Stimulated activated CD4-positive, alpha-beta T cell treated with anti-CD3 and anti-CD28 coated beads, Interleukin-12 subunit alpha, Interleukin-12 subunit beta, amount 100 ng/mL, for 24 hours (primary cell): ENCODE measurements around the gene HDAC5.
"Not testable (repeated sequence)": the region's sequence is repeated elsewhere in the genome, so short reads cannot be mapped to it uniquely, and the experiment has no call there.

Source experiments
- DNase-seq, 2 experiments: peaks; one replicate each; pipeline ENCODE4 v3.0.0-alpha.2; 2020; ENCODE audit warnings: low read depth in 2 of 2

The HDAC5 gene

DNA sequence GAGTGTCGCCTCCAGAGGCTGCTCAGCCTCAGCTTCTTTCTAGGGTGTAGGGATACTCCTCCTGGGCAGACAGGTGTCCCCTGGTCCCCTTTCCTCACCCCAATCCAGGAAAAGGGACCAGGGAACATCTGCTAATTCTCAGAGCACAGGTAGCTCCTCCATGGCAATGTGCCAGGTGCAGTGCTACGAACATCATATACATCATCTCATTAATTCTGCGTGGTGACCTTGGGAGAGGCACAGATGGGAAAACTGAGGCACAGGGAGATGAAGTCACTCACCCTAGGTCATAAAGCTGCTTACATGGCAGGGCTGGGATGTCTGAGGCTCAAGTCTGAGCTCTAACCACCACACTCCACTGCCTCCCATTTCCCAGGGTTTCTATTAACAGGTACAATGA, 11.7 kb downstream of the HDAC5 start:
- DNase-seq, result no peak

DNA sequence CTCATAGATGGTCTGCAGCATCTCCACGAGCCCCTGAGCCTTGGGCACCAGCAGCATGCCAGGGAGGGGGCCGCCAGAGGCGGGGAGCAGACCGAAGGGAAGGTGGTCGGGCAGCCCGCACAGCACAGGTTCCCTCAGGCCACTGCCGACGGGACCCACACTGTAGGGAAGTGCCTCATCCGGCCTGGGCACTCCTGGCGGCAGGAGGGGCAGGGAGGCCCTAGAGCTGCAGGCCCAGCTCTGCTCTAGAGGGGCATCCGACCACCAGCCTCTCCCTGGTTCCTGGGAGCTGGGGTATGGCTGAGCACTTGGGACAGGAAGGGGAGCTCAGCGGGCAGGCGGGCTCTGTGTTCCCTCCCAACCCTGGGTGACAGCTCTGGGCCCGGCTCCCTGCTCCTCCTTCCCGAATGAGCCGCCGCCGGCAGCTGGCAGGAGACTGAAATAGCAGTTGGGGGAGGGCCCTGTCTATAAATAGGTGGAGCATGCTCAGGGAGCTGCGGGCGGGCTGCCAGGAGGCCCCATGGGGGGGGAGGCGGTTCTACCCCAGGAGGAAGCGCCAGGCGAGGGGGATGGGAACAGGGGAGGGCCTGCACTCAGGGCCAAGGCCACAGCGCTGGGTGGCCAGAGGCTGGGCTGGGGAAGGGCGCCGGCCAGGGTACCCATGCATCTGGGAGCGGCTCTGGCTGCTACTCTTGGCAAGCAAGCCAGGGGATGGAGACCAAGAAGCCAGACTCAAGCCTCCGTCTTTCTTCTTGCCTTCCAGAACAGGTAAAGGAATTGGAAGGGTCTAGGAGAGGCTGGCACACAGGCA, 12.4 kb downstream of the HDAC5 start:
- DNase-seq, result peak; percentile 44 to 48

DNA sequence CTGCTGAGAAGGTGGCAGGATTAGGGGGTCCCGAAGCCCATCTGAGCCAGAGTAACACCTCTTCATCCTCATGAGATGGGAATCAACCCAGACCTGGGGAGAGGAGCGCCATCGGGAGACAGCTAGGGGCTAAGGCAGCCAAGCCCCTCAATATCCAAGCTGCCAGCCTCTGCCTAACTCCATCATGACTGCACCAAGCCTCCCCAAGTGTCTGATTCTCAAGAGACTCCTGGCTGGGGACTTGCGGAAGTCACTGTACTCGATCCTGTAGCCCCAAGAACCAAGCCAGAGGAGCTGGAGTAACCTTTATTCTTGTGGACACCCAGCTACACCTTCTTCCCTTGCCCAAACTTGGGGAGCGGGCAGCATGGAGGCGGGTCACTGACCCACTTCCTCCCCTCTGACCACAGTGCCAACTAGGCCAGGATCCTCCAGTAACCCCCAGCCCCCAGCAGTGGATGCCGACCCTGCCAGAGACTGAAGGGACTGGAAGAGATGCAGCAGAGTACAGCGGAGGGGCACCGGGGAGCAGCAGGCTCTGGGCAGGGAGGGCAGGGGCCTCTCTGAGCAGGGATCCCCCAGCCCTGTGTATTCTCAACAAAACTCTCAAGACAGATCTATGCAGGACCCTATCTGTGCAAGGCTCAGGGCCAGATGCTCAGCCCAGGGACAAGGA, 13.3 kb downstream of the HDAC5 start:
- no peak for DNase-seq

DNA sequence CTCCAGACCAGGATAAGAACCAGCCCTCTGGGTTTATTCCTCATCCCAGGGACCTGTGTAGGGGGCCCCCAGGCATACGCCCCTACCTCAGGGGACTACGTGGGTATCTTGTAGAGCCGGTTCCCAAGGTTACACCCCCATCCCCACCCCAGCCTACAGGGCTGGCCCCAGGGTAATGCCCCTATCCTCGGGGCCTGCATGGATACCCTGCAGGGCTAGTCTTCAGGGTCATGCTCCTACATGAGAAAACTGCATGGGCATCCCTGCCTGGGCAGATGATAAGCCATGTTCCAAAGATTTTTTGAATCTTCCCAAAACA, 14.2 kb downstream of the HDAC5 start:
- no peak for DNase-seq

DNA sequence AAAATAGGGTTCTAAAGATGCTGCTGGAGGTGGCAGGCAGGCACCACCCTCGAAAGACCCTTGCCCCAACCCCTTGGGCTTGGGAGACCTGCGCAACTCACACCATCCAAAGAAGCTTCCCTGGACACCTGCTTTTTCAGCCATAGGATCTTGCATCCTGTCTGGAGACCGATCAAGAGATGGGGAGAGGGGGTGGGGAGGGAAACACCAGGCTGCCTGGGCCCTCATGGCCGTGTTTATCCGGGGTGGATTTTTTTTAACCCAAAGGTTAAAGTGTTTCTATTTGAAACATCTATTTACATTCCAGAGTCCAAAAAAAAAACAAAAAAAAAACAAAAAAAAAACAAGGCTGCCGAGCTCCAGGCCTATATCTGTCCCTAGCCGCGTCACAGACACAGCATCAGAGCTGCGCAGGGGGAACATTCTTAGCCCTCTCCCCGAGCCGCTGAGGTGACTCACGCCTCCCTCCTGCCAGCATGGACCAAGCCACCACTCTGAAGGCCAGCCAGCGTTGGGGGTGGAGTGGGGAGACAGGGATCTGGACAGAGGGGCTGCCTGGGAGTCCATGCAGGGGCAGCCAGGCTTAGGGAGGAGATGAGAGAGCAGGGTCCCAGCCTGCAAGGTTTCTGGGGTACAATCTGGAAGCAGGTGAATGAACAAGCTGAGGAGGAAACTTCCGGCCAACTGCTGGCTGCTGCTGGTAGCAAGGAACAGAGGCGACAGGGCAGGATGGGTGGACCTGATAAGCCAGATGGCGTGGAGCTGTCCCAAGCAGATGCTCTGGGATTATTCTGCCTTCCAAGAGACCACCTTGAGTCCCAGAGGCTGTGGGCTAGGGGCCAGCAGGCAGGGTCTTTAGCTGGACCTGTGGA, 14.8 kb downstream of the HDAC5 start:
- DNase-seq, result no peak

DNA sequence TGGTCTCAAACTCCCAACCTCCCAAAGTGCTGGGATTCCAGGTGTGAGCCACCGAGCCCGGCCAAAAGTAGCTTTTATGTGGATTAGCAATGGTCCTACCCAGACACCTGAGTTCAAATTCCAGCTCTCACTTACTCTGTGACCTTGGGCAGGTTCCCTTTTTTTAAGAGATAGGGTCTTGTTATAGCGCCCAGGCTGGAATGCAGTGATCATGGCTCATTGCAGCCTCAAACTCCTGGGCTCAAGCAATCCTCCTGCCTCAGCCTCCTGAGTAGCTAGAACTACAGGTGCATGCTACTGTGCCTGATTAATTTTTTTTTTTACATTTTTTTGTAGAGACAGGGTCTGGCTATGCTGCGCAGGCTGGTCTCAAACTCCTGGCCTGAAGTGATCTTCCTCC, 16.6 kb downstream of the HDAC5 start:
- DNase-seq, result no peak

DNA sequence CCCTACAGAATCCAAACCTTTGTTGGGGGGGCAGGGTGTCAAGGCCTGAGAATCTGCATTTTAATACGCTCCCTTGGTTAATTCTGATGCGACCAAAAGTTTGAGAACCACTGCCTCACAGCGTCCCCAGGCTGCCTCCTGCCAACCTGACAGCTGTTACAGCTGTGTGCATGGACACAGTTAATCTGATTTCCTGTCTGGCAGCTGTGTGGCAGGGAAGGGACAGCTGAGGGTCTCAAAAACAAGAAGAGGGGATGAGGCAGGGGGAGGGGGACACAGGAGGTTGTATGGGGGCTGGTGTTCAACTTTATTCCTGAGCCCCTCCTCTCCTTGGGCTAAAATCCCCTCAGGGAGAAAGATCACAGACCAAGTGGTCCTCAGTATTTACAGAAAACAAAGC, 17.5 kb downstream of the HDAC5 start:
- DNase-seq, result no peak

DNA sequence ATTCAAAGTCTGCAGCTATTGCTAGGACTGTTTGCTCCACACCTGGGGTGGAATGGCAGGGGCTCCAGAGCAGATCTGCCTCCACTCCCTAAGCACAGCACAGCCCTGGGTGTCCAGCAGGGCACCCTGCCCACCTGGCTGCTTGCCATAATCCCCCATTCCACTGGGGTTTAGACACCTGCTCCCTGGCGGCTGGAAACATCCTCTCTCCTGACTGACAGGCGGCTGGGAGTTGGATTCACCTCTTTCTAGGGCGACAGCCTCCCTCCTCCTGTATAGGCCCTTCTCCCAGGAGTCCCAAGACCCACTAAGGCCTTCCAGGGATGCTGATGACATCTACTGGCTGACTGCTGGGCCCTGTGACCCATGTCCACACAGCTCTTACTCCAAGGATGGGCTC, 18.0 kb downstream of the HDAC5 start:
- DNase-seq, result no peak

DNA sequence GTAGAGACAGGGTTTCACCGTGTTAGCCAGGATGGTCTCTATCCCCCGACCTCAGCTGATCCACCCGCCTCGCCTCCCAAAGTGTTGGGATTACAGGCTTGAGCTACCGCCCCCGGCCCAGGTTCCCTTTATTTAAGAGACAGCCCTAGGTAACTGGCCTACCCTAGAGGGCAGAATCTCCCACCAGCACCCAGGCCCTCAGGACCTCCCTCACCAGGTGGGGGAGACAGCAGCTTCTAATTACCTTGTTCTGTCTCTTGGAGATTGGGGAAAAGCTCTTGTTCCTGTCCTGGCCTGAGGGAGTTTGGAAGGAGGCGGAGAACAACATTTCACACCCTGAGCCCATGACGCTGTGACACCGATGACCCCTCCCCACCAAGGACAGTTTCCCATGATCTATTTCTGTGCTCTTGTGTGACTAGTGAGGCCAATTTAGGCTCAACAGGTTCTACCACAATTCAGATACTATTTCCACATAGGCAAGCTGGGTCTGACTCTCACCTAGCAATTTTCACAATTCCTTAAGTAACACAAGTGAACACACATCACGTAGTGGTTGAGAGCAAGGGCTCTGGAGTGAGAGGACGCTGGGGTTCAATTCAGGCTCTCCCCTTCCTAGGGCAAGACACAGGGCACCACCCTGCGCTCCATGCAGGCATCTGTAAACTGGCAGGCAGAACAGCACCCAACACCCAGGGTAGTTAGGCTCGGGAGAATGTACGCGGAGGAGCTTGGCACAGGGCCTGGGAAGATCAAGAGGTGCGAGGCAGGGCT, 20.4 kb downstream of the HDAC5 start:
- DNase-seq, result no peak

DNA sequence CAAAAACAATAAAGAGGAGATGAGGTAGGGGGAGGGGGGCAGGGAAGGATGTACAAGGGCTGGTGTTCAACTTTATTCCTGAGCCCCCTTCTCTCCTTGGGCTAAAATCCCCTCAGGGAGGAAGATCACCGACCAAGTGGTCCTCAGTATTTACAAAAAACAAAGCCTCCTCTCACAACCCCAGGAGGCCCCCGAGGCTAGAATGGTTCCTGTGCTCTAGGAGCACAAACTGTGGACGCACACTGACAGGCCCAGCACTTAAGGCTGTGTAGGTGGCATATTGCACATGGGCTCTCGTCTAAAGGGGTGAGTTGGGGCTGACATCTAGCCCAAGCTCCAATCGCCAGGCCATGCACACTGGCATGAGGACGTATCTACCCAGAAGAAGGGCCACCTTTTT, 21.6 kb downstream of the HDAC5 start:
- not testable (repeated sequence) for DNase-seq

DNA sequence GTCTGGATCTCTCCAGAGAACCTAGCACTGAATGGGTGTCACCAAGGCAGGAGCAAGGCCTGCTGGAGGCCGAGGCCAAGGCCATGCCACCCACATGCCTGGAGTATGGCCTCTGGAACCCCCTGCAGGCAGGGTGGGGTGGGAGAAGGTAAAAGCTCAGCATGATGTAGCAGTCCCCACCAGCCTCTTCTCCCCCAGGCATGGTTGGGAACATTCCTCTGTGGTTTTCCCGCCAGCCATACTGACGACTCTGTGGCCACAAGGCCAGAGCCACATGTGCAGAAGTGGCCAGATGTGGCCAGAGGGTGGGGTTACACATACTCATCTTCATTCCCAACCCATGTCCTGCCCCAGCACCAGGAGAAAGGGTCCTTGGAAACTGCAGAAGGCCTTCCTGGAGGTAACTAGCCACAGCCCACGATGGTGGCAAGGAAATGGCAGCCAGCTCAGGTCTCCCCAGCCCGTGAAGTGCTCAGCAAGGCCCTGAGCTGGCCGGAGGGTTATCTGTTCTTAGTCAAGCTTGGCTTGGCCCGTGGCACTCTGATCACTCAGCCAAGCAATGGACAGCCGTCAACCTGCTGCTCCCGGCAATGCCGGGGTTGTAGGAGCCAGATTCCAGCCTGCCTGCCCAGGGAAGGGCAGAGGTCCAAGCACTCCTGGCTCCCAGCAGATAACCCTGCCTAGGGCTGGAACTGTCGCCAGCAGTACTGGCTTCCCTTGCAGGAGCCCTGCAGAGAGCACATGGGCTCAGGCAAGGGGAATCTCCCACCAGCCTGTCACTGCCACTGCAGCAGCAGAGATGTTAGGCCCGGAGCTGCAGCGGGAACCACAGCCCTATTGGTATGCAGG, 26.1 kb downstream of the HDAC5 start:
- DNase-seq, result no peak

DNA sequence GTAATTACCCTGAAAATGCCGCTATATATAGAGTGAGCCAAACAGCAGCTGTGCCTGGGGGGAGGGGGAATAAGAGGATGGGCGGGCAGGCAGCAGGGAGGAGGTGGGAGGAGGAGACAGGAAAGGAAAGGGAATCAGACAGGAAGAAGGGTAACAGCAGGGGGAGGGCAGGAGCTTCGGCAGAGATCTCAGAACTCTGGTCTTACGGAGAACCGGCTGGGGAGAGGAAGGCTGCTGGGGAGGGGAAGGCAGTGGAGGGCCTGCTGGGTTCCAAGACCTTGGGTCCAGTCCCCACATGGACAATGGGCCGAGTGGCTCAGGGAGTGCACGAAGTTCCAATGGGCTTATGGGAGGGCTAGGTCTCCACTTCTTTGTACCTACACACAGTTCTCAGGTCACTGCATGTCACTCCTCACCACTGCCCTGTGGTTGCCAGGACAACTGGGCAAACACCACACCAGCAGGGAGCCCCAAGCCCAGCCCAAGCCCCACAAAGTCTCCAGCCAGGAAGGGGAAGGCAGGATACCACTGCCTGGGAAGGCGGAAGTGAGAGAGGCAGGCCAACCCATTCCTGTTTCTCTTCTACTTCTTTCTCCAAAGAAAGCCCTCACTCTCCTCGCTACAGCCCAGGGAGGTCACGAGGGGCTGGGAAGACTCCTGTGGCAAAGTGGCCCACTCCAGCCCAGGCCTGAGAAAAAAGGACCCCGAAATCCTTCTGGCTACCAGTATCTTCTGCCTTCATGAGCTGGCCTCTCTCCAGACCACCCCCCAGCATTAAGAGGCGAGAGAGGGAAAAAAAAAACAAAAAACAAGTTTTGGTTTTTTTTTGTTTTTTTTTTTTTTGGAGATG, 27.6 kb downstream of the HDAC5 start:
- DNase-seq, result no peak

DNA sequence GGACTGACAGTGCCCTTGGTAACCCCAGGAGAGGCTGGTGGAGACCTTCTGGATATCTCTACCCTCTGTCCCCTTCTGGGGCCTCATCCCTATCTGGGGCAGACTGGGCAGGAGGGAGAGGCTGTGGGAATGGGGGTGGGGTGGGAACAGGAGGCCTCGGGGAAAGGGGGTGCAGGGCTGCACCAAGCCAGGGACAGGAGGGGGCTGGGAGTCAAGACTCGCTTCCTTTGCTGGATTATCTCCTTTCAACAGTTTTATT, 28.1 kb downstream of the HDAC5 start:
- no peak for DNase-seq

DNA sequence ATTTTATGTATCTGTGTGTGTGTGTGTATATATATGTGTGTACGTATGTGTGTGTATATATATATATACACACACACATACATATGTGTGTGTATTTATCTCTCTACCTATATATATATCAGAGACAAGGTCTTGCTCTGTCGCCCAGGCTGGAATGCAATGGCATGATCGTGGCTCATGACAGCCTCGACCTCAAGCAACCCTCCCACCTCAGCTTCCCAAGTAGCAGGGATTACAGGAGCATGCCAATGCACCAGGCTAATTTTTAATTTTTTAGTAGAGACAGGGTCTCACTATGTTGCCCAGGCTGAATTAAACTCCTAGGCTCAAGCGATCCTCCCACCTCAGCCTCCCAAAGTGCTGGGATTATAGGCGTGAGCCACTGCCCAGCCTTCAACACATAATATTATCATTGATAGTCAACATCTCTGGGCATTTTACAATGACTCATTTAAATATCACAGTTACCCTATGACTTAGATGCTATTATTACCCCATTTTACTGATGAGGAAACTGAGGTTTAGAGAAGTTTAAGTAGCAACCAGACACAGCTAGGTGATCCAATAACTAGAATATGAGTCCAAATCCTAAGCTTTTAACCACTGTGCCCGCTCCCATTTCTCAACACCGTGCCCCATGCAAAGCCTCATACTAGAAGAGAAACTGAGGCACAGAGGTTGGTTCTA, 28.6 kb downstream of the HDAC5 start:
- DNase-seq, result no peak

DNA sequence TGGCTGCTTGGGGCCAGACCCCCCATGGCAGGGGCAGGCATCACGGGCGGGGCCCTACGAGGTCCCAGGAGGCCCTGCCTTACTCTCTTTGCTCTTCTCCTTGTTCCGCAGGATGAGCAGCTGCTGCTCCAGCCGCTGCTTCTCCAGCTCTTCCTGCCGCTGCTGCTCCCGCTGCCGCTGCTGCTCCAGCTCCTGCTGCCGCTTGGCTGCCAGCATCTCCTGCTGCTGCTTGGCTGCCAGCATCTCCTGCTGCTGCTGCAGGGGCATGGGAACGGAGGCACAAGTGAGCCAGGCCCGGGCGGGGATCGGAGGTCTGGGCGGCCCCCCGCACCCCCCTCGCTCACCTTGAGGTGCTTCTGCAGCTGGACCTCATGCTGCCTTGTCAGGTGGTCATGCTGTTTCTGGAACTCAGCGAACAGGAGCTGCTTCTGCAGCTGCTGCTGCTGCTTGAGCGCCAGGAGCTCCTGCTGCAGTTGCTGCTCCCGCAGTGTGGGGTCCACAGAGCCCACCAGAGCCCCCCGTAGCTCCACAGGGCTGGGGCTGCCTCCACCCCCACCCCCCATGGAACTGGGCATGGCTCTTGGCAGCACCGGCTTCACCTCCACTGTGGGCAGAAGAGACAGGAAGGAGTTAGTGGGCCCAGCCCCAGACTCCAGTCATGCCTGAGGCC, 30.1 kb downstream of the HDAC5 start:
- DNase-seq, result no peak

DNA sequence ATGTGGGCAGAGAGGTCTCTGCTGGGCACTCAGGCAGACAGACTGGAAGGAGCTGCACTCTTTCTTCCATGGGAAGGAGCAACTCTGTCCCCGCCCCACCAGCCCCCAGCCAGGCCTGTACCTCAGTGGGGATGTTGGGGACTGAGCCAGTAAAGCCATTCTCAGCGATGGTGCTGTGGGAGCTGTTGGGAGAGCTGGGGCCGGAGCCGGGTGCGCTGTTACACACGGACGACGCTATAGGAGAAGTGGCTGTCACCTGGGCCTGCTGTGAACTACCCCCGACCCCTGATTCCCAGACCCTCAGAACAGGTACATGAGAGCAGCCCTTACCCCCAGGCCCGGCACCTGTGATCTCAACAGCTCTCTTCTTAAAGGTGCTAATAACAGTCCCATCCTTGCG, 31.4 kb downstream of the HDAC5 start:
- no peak for DNase-seq

DNA sequence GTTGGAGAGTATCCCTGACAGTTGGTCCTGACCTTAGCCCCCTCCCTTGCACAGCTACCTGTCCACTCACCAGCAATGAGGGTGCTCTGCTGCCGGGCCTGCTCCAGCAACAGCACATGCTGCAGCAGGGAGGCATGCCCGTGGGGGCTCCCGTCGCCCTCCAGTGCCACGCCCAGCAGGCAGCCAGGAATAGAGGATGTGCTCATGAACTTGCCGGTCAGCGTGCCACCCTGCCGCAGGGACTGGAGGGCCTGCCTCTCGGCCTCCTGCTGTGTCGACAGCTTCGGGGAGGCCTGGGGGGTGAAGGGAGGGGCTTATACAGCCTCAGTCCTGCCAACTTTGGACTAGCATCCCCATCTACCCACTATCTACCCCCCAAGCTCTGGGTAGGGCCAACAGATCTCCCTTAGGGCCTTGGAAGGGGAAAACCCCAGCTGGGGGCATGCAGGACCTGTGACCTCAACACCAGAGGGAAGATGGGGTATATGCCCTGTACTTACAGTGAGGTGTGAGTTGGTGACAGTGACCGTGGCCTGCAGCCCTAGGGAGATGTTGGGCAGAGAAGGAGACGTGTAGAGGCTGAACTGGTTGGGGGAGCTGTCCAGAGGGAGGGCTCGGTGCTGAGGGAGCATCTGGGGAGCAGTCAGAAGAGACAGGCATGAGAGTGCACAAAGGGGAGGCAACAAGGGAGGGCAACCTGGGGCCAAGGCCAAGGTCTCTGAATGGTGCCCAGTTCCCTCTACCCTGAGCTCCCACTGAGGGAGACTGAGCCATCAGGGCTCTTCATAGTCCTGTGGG, 32.0 kb downstream of the HDAC5 start:
- no peak for DNase-seq

DNA sequence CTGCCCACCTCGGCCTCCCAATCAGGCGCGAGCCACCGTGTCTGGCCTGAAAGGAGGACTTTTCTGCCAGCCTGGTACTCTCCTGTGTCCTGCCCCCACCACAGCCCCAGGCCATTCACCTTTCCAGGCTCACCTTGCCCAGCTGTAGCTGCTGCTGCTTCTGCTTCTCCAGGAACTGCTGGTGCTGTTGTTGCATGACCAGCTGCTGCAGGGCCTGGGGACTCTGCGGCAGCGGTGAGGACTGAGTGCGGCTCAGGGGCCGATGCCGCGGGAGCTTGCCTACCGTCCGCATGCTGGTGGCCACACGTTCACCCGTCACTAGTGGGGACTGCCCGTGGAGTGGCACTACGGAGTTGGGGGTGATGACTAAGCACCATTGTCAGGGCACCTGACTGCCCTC, 35.2 kb downstream of the HDAC5 start:
- DNase-seq, result no peak
